Progenitor cell of endocrine pancreas (in vitro differentiated cells): ENCODE results near the gene DLK1. TPM values are rescaled to one million over a fixed set of nuclear protein-coding genes. Genes with fewer than 3 reads are reported as not detected.

ENCODE experiments used
- DNase-seq: peaks from one replicate; pipeline ENCODE4 v3.0.0; 2021; ENCODE audit warnings: low spot score; ENCODE audit not compliant: unreplicated experiment
- H3K27ac Mint-ChIP-seq: 2 replicates; pipeline ENCODE4 v1.8.0; 2021; ENCODE audit warnings: mild to moderate bottlenecking, moderate library complexity, mixed read lengths
- H3K27me3 Mint-ChIP-seq: 2 replicates; pipeline ENCODE4 v1.8.0; 2021; ENCODE audit warnings: mixed read lengths
- H3K36me3 Mint-ChIP-seq: 2 replicates; pipeline ENCODE4 v1.8.0; 2022; ENCODE audit warnings: mixed read lengths; ENCODE audit not compliant: insufficient read depth
- H3K4me1 Mint-ChIP-seq: 2 replicates; pipeline ENCODE4 v1.8.0; 2021; ENCODE audit warnings: low read depth, mixed read lengths
- H3K4me3 Mint-ChIP-seq: 2 replicates; pipeline ENCODE4 v1.8.0; 2021; ENCODE audit warnings: low read depth, mild to moderate bottlenecking, moderate library complexity, mixed read lengths
- H3K9me3 Mint-ChIP-seq: 2 replicates; pipeline ENCODE4 v1.8.0; 2021; ENCODE audit warnings: low read depth, mixed read lengths
- total RNA-seq: library from RNA; stranded (reverse); gene quantifications from 2 replicates; pipeline ENCODE4 v1.2.1, GENCODE V29; 2021
- TF ChIP-seq, protein P1 (sequence below): fragments of 200-600 bp; sonication (generic); IDR thresholded peaks from one replicate; pipeline ENCODE4 v1.5.0; 2021; ENCODE audit warnings: antibody characterized with exemption, mild to moderate bottlenecking; ENCODE audit not compliant: unreplicated experiment

The DLK1 gene
- total RNA-seq, 1 donor from 2014 or later, result 5,856 TPM

DNA sequence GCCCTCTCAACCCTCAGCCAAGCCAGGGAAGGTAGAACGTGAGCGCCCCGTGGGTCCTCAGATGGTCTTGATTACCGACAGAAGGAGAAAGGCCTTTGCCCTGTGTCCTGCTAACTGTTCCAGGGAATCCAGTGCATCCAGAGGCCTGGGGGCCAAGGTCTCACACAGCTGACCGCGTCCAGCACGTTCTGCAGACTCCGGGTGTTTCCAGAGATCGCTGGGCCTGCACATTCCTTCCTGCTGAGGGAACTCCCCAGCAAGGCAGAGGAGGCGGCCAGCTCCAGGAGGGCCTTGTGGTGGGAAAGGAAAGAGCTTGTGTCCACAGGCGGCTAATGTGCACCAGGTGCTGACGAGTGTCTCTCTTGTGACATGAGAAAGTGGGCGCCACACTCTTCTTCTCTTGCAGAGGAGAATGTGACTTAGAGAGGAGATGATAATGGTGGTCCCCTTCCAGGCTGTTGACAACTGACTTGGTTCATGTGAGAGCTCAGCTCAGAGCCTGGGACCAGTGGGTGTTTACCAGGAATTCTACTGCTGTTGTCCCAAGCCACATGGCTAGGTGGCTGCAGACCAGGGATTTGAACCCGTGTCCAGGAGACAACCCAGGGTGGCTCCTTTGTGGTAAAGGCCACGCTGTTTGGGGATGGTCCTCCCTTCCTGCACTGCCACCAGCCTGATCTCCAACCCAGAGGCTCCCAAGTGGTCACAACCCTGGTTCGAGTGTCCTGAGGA is 46.8 kb upstream of the DLK1 start:
- Mint-ChIP-seq H3K27ac (no peak overlapping the region), H3K9me3 (no peaks in the 10 kb centered on the region), H3K27me3 (peaks cover 18% of the 10 kb centered on the region), H3K36me3 (no peaks in the 10 kb centered on the region), H3K4me1 (peaks cover 16% of the 10 kb centered on the region), H3K4me3 (no peak overlapping the region)
- no peak for DNase-seq
- TF ChIP-seq, protein P1, sequence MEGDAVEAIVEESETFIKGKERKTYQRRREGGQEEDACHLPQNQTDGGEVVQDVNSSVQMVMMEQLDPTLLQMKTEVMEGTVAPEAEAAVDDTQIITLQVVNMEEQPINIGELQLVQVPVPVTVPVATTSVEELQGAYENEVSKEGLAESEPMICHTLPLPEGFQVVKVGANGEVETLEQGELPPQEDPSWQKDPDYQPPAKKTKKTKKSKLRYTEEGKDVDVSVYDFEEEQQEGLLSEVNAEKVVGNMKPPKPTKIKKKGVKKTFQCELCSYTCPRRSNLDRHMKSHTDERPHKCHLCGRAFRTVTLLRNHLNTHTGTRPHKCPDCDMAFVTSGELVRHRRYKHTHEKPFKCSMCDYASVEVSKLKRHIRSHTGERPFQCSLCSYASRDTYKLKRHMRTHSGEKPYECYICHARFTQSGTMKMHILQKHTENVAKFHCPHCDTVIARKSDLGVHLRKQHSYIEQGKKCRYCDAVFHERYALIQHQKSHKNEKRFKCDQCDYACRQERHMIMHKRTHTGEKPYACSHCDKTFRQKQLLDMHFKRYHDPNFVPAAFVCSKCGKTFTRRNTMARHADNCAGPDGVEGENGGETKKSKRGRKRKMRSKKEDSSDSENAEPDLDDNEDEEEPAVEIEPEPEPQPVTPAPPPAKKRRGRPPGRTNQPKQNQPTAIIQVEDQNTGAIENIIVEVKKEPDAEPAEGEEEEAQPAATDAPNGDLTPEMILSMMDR, result no peak

DNA sequence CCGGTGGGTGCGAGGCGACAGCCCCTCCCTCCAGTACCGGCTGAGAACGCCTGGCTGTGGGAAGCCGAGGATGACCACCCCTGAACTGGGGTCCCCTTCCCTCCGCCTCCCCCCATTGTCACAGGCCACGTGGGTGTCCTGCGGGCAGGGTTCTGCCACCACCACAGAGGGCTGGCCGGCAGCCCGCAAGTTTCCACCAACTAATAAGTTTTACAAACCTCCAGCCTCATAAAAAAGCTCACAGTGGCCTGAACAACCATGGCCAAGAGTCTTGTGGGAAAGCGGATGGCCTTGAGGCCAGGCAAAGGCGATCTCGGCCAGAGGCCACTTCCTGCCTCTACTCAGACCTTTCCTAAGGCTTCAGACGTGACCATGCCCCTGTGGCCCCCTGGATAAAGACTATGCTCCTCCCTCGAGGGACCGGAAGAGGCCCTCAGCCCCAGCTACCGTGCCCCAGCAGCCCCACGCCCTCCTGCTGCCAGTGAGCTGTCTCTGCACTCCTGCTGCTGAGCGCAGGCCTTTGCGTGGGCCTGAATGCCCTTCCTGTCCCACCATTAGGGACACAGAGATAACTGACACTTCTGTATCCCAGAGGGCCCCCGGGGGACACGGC is 46.1 kb upstream of the DLK1 start:
- no peak for DNase-seq
- Mint-ChIP-seq H3K27me3 (peaks cover 17% of the 10 kb centered on the region), H3K4me3 (no peak overlapping the region), H3K9me3 (no peaks in the 10 kb centered on the region), H3K27ac (peak overlapping the region; percentile 20), H3K36me3 (no peaks in the 10 kb centered on the region), H3K4me1 (peaks cover 11% of the 10 kb centered on the region)
- TF ChIP-seq, protein P1, result no peak

DNA sequence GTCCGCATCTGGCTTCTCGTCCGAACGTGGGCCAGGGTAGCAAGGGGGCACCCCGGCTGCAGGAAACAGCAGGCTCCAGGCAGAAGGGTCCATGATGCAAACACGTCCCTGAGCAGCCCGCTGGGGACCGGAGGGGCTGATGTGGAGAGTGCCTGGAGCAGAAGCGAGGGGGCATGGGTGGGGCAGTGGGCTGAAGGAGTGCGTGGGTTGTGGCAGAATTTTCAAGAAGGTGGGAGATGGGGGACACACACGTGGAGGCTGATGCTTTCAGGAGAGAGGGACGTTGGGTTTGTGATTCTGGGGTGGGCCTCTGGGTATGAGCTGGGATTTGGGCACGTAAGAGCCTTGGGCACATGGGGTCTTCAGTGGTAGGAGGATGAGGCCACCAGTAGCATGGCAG is 45.6 kb upstream of the DLK1 start:
- H3K9me3 Mint-ChIP-seq, result no peaks in the 10 kb centered on the region
- no peak for DNase-seq
- no peaks in the 10 kb centered on the region for H3K36me3 Mint-ChIP-seq
- H3K27ac Mint-ChIP-seq, result no peak overlapping the region
- H3K4me3 Mint-ChIP-seq, result no peak overlapping the region
- TF ChIP-seq, protein P1, result no peak
- peaks cover 8% of the 10 kb centered on the region for H3K4me1 Mint-ChIP-seq
- peaks cover 17% of the 10 kb centered on the region for H3K27me3 Mint-ChIP-seq

DNA sequence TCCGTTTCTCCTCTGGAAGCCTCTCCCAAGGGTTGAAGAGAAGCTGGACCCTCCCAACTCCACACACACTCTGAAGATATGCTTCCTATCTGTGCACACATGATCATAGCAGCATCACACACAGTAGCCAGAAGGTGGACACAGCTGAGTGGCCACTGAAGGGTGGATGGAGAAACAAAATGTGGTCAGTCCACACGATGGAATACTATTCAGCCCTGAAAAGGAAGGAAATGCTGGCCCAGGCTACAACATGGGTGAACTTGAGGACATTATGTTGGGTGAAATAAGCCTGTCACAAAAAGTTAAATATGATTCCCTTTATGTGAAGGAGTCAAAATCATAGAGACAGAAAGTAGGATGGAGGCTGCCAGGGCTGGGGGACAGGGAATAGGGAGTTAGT is 43.9 kb upstream of the DLK1 start:
- Mint-ChIP-seq H3K9me3 (no peaks in the 10 kb centered on the region), H3K27ac (no peak overlapping the region), H3K4me1 (peaks cover 7% of the 10 kb centered on the region), H3K36me3 (no peaks in the 10 kb centered on the region), H3K4me3 (no peak overlapping the region), H3K27me3 (peaks cover 18% of the 10 kb centered on the region)
- TF ChIP-seq, protein P1, result no peak
- no peak for DNase-seq

DNA sequence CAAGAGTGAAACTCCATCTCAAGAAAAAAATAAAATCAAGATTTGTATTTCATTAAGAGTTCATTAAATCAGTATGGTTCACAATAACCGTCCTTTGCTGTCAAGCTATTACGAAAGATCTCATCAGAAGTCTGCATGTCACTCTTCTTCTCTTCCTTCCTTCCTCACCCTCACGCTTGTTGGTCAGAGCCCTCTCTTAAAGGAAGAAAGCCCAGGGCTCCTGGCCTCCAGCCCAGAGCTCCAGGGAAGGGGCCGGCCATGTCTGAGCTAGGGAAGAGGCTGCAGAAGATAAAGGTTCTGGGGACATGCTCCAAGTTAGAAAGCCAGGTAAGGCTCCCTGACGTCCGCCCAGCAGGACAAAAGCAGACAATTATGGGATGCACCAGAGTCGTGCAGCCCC is 43.1 kb upstream of the DLK1 start:
- no peak for DNase-seq
- Mint-ChIP-seq H3K4me1 (peaks cover 7% of the 10 kb centered on the region), H3K9me3 (no peaks in the 10 kb centered on the region), H3K4me3 (no peak overlapping the region), H3K27ac (no peak overlapping the region), H3K36me3 (no peaks in the 10 kb centered on the region), H3K27me3 (peaks cover 20% of the 10 kb centered on the region)
- TF ChIP-seq, protein P1, result no peak
